ENCODE data around the gene NT5C1B.

DNA sequence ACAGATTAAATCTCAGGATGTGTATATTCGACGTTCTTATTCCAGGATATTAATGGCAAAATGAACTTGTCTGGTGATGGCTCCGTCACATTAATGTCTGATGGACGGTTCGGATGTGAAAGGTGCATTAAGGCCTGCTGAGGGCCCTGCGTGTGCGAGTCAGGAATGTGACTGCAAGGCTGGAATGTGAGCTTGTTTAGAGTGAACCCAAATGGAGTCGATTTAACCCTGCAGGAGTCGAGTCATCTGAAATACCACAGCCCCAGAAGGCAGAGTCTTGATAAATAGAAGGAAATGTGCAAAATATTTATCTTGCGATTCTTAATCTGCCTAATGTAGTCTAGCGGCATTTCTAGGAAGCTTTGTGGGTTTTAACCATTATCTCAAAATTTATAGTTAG lies 73.3 kb downstream of the NT5C1B start:
- TF ChIP-seq, protein P1, sequence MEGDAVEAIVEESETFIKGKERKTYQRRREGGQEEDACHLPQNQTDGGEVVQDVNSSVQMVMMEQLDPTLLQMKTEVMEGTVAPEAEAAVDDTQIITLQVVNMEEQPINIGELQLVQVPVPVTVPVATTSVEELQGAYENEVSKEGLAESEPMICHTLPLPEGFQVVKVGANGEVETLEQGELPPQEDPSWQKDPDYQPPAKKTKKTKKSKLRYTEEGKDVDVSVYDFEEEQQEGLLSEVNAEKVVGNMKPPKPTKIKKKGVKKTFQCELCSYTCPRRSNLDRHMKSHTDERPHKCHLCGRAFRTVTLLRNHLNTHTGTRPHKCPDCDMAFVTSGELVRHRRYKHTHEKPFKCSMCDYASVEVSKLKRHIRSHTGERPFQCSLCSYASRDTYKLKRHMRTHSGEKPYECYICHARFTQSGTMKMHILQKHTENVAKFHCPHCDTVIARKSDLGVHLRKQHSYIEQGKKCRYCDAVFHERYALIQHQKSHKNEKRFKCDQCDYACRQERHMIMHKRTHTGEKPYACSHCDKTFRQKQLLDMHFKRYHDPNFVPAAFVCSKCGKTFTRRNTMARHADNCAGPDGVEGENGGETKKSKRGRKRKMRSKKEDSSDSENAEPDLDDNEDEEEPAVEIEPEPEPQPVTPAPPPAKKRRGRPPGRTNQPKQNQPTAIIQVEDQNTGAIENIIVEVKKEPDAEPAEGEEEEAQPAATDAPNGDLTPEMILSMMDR (IDR thresholded peaks at IDR 0.05), result no peak
- no peak for TF ChIP-seq POLR2A (IDR thresholded peaks at IDR 0.05)

Measured in upper lobe of left lung (tissue), 4 donors.